K562 (cell line): ENCODE results near the gene MPRIP. TPM values are rescaled to one million over a fixed set of nuclear protein-coding genes. Genes with fewer than 3 reads are reported as not detected.

Source experiments
- CHD1 ChIP-seq: fragments of 200-600 bp; sonication (generic); IDR thresholded peaks from one replicate; pipeline ENCODE4 v1.6.1; 2012; ENCODE audit warnings: mild to moderate bottlenecking, moderate library complexity, low read length, inconsistent platforms
- HNRNPLL ChIP-seq: fragments of 200-400 bp; formaldehyde crosslinking; IDR thresholded peaks from 2 replicates; pipeline ENCODE4 v1.6.1; 2017; ENCODE audit warnings: low read length, low read depth, mild to moderate bottlenecking; ENCODE audit not compliant: poor library complexity, severe bottlenecking
- NFATC3 ChIP-seq: fragments of 450-650 bp; IDR thresholded peaks from 2 replicates; pipeline ENCODE4 v1.6.1; 2017; ENCODE audit warnings: mild to moderate bottlenecking
- PRDM10 ChIP-seq: fragments of 450-650 bp; IDR thresholded peaks from 2 replicates; pipeline ENCODE4 v1.6.1; 2018; ENCODE audit not compliant: partially characterized antibody
- SPI1 ChIP-seq: IDR thresholded peaks from 2 replicates; pipeline ENCODE4 v1.6.1; 2011; ENCODE audit warnings: low read depth, low read length, control low read depth, borderline replicate concordance
- ZBTB5 ChIP-seq: fragments of 450-650 bp; IDR thresholded peaks from 2 replicates; pipeline ENCODE4 v1.6.1; 2017; ENCODE audit warnings: antibody characterized with exemption
- polyA plus RNA-seq, 8 experiments: library from polyadenylated mRNA; depleted of rRNA in 4 of 8; stranded (reverse) in 5 of 8; unstranded in 3 of 8; fragments of >200 nt; fragmentation: Nextera tagmentation in 2 of 8; fragmentation: Illumina TruSeq in 1 of 8; extraction: Ambion mirVana in 2 of 8; extraction: Trizol in 1 of 8; gene quantifications; 2 replicates each; pipeline versions ENCODE4 v1.2.1 to v1.2.3, GENCODE V29; 2011 to 2014; ENCODE audit warnings: inconsistent platforms in 1 of 8, missing spikeins in 1 of 8
- total RNA-seq, 7 experiments: library from RNA; depleted of rRNA in 6 of 7; stranded (reverse); fragments of >200 nt in 6 of 7; fragmentation: Illumina TruSeq in 2 of 7; extraction: Trizol in 2 of 7; gene quantifications; 2 replicates each; pipeline versions ENCODE4 v1.2.1 to v1.2.3, GENCODE V29; 2011 to 2021; ENCODE audit warnings: low replicate concordance in 1 of 7
- TF ChIP-seq, protein P1 (sequence below): fragments of 450-650 bp; IDR thresholded peaks from 2 replicates; pipeline ENCODE4 v1.6.1; 2017; ENCODE audit warnings: antibody characterized with exemption, mild to moderate bottlenecking
- TF ChIP-seq, protein P2 (sequence below): sonication (generic); formaldehyde crosslinking; IDR thresholded peaks from 2 replicates; pipeline ENCODE4 v1.8.1; 2022; ENCODE audit warnings: missing genetic modification reagents

The MPRIP gene
- total and polyA plus RNA-seq, 9 of the 15 experiments (the other 6 are each of a cell fraction or from before 2014, with no cell fraction given): 10.0 to 72.6 (median 30.1) TPM

GRCh38 chr17:17235212-17236174 is 193.2 kb downstream of the MPRIP start (continued):
- TF ChIP-seq, protein P1, sequence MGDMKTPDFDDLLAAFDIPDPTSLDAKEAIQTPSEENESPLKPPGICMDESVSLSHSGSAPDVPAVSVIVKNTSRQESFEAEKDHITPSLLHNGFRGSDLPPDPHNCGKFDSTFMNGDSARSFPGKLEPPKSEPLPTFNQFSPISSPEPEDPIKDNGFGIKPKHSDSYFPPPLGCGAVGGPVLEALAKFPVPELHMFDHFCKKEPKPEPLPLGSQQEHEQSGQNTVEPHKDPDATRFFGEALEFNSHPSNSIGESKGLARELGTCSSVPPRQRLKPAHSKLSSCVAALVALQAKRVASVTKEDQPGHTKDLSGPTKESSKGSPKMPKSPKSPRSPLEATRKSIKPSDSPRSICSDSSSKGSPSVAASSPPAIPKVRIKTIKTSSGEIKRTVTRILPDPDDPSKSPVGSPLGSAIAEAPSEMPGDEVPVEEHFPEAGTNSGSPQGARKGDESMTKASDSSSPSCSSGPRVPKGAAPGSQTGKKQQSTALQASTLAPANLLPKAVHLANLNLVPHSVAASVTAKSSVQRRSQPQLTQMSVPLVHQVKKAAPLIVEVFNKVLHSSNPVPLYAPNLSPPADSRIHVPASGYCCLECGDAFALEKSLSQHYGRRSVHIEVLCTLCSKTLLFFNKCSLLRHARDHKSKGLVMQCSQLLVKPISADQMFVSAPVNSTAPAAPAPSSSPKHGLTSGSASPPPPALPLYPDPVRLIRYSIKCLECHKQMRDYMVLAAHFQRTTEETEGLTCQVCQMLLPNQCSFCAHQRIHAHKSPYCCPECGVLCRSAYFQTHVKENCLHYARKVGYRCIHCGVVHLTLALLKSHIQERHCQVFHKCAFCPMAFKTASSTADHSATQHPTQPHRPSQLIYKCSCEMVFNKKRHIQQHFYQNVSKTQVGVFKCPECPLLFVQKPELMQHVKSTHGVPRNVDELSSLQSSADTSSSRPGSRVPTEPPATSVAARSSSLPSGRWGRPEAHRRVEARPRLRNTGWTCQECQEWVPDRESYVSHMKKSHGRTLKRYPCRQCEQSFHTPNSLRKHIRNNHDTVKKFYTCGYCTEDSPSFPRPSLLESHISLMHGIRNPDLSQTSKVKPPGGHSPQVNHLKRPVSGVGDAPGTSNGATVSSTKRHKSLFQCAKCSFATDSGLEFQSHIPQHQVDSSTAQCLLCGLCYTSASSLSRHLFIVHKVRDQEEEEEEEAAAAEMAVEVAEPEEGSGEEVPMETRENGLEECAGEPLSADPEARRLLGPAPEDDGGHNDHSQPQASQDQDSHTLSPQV: no peak
- TF ChIP-seq HNRNPLL (no peak), CHD1 (no peak), NFATC3 (no peak), PRDM10 (peak; percentile 57), ZBTB5 (no peak), SPI1 (no peak)
- TF ChIP-seq, protein P2, sequence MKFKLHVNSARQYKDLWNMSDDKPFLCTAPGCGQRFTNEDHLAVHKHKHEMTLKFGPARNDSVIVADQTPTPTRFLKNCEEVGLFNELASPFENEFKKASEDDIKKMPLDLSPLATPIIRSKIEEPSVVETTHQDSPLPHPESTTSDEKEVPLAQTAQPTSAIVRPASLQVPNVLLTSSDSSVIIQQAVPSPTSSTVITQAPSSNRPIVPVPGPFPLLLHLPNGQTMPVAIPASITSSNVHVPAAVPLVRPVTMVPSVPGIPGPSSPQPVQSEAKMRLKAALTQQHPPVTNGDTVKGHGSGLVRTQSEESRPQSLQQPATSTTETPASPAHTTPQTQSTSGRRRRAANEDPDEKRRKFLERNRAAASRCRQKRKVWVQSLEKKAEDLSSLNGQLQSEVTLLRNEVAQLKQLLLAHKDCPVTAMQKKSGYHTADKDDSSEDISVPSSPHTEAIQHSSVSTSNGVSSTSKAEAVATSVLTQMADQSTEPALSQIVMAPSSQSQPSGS: no peak
